ENCODE measurements around the gene FBXW9. TPM values are rescaled to one million over a fixed set of nuclear protein-coding genes. Genes with fewer than 3 reads are reported as not detected.
"Not testable (repeated sequence)": the region's sequence is repeated elsewhere in the genome, so short reads cannot be mapped to it uniquely, and the experiment has no call there.

FBXW9 gene
- 1.7 TPM for total RNA-seq
- long read RNA-seq, partial matches to known transcripts, result 0 of 7 reads
- long read RNA-seq, other reads (novel, unspliced or antisense), result 6 of 7 reads

DNA sequence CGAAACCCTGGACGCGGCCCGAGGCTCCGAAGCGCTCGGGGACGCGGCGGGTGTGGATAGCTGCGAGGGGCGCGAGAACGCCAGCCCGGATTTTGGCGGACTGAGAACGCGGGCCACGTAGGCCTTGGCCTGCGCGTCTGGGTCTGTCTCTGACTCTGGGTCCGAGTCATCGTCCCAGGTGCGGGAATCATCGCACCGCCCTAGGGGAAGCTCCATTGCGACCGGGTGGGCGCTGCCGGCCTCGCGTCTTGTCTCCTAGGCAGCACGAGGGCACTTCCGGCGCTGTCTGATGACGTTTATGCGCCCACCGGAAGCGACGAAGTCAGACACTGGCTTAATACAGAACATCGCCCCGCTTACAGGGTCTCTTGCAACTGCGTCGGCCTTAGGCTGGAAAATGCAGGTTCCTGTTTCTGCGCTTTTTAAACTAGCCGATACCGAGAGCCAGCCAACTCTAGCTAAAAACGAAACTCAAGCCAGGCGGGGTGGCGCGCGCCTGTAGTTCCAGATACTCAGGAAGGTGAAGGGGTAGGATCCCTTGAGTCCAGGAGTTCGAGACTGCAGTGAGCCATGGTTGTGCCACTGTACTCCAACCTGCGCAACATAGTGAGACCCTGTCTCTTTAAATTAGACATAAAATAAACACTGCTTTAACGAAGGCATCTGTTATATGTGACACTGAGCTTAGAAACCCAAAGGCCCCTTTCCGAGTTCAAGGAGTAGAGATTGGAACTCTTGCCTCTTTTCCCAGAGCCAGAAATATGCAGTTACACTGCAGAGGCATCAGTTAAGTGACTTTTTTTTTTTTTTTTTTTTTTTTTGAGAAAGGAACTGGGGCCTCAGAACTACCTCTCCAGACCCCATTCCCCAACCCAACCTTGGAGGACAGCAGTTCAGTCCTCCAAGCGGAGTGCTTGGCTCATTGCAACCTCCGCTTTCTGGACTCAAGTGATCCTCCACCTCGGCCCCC is at the start of gene FBXW9:
Gene FBXW9 (minus strand): TSS at position 266 of the 970 bp plus-strand sequence. CDS start 50 bp downstream, at position 216.
- intact Hi-C loops (cut with micrococcal nuclease), result no loop called here
- peak; percentile 93 for ATAC-seq
- DNase-seq, result peak; percentile 98

DNA sequence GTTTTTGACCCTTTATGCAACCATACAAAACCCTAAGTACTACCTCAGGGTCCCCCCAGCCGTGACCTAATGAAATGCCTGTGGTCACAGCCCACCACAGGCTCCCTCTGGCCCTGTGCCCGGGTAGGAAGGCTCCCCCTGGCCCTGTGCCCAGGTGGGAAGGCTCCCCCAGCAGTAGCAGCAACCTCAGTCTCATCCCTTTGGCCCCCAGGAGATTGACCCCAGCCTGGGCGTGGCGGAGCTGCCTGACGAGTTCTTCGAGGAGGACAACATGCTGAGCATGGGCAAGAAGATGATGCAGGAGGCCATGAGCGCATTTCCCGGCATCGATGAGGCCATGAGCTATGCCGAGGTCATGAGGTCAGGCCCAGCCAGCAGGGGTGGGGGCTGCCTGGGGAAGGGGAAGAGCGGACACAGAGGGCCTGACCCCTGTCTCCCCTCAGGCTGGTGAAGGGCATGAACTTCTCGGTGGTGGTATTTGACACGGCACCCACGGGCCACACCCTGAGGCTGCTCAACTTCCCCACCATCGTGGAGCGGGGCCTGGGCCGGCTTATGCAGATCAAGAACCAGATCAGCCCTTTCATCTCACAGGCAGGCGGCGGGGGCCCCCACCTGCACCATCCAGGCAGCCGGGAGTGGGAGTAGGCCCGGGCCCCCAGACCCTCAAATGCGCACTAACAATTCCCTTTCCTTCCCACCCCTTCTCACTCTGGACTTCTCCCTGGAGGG is 48.9 kb upstream of the FBXW9 start:
- intact Hi-C loops (cut with micrococcal nuclease), result no loop called here
- DNase-seq (no peak), ATAC-seq (no peak)

DNA sequence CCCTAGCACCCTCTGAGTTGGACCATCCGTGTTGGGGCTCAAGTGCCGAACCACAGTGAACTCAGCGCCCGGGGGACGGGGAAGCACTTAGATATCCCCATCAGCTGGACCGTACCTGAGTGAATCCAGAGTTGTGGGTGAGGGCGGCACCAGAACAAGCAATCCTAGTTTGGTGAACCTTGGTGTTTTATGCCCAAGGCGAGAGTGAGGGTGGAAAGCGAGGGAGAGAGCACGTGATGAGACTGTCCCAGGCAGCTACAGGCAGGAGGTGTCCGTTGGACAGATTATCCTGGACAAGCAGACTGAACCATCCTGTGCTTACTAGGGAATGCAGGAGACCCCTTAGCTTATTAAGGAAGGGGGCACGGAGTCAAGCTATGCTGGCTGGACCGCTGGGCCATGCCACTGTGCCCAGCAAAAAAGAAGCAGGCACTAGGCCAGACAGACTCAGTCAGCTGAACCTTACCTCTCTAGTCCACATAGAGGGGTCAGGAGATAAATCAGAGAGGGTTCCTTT is 41.5 kb upstream of the FBXW9 start:
- DNase-seq (no peak), ATAC-seq (no peak)
- intact Hi-C loops (cut with micrococcal nuclease), result no loop called here

DNA sequence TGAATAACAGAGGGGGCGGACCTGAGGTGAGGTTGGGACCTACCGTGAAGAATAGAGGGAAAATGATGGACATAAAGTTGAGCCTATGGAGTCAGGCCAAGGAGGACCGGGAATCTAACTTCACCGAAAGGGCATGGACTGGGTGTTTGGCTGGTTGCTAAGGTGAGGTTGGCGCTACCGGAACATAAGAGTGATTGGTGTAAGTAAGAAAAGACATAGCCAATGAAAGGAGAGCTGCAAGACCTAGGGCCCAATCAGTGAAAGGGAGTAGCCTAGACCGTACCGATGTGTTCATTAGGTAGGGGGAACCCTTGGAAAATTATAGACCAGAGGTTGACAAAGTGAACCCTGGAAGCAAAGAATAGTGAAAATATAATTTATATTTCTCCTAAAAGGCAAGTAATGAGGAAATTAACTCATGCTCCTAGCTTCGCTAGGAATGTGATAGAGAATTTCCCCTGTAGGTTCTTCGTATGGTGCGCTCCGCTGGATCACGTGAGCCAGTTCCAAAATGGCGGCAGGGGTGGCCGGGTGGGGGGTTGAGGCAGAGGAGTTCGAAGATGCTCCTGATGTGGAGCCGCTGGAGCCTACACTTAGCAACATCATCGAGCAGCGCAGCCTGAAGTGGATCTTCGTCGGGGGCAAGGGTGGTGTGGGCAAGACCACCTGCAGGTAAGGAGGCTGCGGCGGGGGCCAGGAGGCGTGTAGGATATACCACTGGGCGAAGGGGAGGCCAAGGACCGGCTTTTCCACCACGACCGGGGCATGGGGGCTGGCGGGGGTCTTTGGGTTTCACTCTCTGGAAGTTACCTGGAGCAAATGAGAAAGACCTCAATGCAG is 40.8 kb upstream of the FBXW9 start, which contains the start of gene GET3:
Gene GET3 (plus strand): TSS at position 503 of the 840 bp plus-strand sequence. CDS start 9 bp downstream, at position 512.
- peak; percentile 88 for DNase-seq
- peak; percentile 87 for ATAC-seq
- intact Hi-C loops (cut with micrococcal nuclease), result no loop called here

DNA sequence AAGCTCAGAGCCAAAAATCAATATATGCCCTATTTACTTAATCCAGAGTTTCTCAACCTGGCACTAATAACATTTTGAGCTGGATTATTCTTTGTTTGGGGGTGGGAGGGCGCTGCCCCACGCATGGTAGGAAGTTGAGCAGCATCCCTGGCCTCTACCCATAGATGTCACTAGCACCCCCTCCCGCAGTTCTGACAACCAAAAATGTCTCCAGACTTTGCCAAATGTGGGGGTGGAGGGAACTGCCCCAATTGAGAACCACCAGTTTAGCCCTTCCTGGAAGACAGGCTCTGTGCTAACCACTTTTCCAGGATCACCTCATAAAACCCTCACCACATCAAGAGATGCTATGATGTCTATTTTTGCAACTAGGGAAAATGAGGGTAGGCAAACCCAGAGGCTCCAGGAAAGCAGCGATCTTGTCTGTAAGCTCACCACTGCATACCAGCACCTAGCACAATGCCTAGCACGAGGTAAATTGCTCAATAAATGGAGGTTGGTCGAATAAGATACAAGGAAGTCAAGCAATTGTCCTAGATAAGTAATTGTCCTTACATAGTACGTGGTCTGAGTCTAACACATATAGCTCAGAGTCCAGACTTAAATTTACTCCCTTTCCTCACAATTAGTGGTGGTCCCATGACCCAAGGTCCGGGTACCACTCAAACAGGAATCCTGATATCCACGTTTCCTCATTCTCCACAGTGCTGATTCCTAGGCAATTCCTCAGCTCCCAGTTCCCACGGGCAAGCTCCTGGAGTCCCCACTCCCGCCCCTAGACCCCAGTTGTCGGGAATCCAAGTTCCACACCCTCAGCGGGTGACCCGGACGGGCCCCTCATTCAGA is 37.2 kb upstream of the FBXW9 start:
- ATAC-seq (no peak), DNase-seq (no peak)
- intact Hi-C loops (cut with micrococcal nuclease), result no loop called here

DNA sequence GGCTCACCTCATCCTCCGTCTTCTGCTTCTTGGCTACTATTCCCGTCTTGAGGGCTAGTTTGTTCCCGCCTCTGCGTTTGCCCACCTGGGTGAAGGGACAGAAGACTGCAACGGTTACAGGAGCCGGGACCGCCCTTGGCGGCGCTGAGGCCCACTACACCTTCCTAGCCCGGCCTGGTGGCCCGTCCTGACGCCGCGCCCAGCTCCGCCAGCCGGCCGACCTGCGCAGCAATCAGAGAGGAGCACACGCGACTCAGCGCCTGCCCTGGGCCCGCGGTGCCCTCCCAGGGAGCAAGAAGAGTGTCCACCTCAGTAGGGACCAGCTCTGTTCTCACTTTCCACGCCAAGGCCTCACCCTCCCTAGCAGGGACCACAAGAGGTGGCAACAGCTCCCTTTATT is 34.9 kb upstream of the FBXW9 start:
- DNase-seq (no peak), ATAC-seq (no peak)
- intact Hi-C loops (cut with micrococcal nuclease), result no loop called here

DNA sequence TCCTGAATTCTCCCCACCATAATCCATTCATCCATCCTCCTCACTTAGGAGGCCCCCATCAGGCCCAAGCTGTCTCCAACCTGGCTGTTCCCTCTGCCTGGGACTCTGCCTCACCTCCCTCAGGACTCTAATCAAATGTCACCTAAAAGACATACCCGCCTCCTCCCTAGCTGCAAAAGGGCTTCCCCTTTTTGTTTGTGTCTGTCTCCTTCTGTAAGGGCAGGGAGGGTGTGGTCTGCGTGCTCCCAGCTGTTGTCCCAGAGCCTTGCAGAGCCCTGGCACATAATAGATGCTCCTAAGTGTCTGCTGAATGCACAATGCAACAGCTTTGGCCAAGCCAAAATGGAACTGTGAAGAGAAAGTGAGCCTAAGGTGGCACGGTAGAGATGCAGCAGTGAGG is 33.6 kb upstream of the FBXW9 start:
- intact Hi-C loops (cut with micrococcal nuclease), result no loop called here
- DNase-seq, result no peak
- ATAC-seq, result no peak

DNA sequence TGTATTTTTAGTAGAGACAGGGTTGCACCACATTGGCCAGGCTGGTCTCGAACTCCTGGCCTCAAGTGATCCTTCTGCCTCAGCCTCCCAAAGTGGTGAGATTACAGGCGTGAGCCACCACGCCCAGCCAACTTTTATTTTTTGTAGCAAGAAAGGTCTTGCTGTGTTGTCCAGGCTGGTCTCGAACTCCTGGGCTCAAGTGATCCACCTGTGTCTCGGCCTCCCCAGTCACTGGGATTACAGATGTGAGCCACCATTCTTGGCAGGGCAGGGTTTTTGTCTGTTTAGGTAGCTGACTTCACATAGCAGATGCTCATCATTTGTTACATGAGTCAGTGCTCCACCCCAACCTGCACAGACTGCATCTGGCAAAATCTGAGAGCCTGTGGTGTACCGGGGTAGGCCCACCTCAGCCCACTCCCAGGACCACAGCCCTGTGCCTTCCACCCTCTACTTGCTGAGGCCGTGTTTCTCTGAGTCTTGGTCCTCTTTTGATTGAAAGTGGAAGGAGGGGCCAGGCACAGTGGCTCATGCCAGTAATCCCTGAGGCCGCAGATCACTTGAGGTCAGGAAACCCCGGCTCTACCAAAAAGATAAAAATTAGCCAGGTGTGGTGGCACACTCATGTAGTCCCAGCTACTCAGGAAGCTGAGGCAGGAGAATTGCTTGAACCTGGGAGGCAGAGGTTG is 31.5 kb upstream of the FBXW9 start:
- intact Hi-C loops (cut with micrococcal nuclease), result no loop called here
- no peak for DNase-seq
- no peak for ATAC-seq

DNA sequence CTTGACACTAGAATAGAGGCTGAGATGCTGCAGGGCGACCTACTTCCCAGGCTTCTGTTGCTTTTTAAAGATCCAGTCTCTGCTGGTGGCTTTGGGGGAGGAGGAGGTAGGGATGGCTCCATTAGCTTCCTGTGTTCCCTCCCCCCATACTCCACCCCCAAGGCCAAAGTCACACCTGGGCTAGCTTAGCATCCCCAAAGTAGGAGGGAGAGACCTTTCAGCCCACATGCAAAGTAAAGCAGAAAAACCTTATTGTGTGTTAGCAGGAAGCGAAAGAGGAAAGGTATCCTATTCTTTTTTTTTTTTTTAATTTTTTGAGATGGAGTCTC is 30.5 kb upstream of the FBXW9 start:
- no peak for ATAC-seq
- intact Hi-C loops (cut with micrococcal nuclease), result no loop called here
- DNase-seq, result no peak

DNA sequence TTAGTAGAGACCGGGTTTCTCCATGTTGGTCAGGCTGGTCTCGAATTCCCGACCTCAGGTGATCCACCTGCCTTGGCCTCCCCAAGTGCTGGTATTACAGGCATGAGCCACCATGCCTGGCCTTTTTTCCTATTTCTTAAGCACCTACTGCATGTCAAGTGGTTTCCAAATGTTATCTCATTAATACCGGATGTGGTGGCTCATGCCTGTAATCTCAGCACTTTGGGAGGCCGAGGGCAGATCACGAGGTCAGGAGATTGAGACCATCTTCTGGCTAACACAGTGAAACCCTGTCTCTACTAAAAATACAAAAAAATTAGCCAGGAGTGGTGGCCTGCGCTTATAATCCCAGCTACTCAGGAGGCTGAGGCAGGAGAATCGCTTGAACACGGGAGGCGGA is 29.2 kb upstream of the FBXW9 start:
- intact Hi-C loops (cut with micrococcal nuclease); DNase-seq; ATAC-seq: not testable (repeated sequence)

DNA sequence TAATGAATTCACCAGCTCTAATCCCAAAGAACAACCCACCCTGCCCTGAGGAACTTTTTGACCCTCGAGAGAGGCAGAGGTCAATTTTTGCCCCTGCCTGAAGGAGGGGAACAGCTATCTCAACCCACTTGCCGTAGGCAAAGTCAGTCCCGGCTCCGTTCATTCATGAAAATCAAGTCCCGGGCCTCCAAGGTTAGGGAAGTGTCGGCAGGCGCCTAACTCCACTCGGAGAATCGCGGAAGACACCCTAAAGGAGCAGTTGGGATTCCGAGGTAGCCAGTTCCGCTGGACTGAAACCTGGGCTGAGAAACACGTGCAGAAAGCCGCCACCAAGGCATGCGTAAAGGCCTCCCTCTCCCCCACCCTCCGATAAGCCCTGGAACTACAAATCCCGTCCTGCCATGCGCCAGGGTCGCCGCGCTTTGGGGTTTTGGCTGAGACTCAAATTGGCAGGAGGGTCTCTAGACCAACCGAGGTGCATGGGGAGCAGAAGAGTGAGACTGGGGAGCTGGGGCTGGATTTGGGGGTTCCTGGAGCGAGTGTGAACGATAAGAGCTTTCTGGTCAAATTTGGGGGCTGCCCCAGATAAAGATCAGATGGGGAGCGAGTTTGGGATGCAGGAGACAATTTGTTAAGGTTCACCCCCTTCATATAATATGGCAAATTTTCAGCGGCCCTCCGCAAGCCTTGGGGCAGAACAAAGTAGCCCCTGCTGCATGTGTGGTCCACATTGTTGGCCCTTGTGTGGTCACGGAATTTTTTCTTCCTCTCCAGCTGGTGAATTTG is 27.4 kb upstream of the FBXW9 start, which contains the start of gene TNPO2:
Gene TNPO2 (minus strand): TSS at position 292 of the 786 bp plus-strand sequence. CDS start 2,955 bp downstream, outside the sequence.
- peak; percentile 68 for DNase-seq
- peak; percentile 57 for ATAC-seq
- intact Hi-C loops (cut with micrococcal nuclease), result no loop called here

DNA sequence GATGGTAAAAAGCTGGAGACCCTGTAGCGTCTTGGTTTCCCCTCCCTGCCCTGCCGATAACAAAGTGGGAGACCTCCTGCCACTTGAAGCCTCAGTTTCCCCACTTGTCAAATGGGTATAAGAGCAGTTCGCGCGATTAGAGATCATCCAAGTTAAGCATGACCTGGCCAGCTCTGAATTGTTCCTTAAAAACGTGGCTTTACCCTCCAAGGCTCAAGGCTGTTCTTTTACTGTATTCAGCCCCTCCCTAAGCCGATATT is 26.9 kb upstream of the FBXW9 start:
- DNase-seq, result no peak
- no peak for ATAC-seq
- intact Hi-C loops (cut with micrococcal nuclease), result no loop called here

DNA sequence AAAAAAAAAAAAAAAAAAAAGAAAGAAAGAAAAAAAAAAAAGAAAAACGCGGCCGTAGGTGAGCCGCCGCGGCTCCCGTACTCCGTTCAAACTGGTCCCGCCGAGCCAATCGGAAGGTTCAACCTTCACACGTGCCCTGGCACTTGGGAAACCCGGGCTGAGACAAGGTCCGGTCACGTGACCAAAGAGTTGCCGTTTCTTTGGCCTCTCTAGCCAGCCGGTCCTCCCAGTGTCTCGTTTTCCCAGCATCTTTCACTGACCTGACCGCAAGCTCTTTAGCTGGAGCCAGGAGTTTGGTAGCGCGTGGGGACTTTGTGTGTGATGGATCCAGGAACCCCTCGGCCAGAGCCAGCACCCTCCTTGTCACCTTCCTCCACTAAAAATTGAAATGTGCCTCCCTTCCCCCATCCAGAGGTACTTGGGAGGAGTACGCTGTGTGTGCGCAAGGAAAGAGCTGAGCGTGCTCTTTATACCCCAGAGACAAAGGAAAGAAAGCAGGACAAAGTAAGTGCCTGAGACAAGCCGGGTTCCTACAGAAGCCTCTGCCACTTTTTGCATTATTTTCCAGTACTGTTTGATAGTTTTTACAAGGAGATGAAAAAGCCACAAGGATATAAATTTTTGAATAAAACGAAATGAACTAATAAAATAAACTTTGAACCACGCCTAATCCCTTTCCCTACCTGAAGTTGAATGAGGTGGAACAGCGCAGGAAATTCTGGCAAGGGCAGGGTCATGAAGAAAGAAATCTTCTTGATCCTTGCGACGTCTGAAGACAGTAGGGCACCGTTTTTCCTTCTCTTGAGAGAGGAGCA is 26.3 kb upstream of the FBXW9 start:
- intact Hi-C loops (cut with micrococcal nuclease), result no loop called here
- peak; percentile 92 for ATAC-seq
- peak; percentile 97 for DNase-seq

DNA sequence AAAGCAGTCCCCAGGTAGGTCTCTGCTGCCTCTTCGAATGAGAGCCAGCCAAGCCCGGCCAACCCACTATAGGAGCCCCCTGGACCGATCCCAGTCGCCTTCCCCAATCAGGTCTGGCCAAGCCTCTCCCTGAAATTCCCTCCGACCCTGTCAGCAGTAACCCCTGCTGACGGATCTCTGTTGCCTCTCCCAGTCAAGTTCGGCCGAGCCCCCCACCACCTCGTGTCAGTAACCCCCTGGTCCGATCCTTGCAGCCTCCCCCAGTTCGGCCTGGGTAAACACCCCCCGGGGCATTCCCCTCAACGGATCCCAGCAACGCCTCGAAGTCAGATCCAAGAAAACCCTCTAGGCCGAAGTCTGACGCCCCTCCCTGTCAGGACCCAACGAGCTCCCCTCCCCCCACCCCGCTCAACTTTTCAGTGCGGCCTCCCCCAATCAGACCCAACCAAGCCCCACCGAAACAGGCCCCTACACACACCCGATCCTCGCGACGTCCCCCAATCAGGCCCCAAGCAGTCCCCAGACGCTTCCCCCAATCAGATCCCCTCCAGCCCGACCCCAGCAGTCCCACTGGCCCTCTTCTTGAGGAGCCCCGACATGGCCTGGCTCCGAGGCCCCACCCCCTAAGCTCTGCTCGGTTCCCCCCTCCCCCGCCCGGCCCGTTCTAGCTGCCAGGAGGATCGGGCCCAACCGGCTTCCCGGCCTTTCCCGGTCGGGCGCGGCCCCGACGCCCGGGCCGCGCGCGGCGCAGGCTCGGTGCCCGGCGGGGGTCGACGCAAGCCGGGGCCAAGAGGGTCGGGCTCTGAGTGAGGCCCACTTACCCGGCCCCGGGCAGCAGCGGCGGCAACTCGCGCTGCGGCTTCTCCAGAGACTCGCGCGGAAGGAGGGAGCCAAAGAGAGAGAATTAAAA is 25.5 kb upstream of the FBXW9 start:
- peak; percentile 60 for ATAC-seq
- peak; percentile 74 for DNase-seq
- intact Hi-C loops (cut with micrococcal nuclease), result no loop called here

All from left ventricle myocardium superior (tissue), 1 donor.